Stomach (tissue), 4 donors: ENCODE results near the gene AGAP1.

Experiments
- CTCF ChIP-seq, 7 experiments: fragments of 450-650 bp in 4 of 7; fragments of 200-600 bp in 3 of 7; sonication (generic) in 3 of 7; IDR thresholded peaks; one replicate each; pipeline ENCODE4 v1.5.1; 2016 to 2019; ENCODE audit warnings: antibody characterized with exemption in 7 of 7, control low read depth in 2 of 7, mild to moderate bottlenecking in 1 of 7
- POLR2AphosphoS5 ChIP-seq, 3 donors: sonication (generic); formaldehyde crosslinking; IDR thresholded peaks; one replicate each; pipeline ENCODE4 v1.6.1; 2016; ENCODE audit warnings: antibody characterized with exemption in 3 of 3

- no peak for TF ChIP-seq CTCF (IDR thresholded peaks at IDR 0.05)
- TF ChIP-seq POLR2AphosphoS5 (IDR thresholded peaks at IDR 0.05): no peak
Measured at GRCh38 chr2:235896061-235896460, 402.2 kb downstream of the AGAP1 start.
